HG03097 (cell line): ENCODE results near the gene PRAC2.

Source experiments
- ATAC-seq: cut with Tn5 transposase; IDR thresholded peaks from one replicate; pipeline ENCODE4 v1.9.1; 2021; ENCODE audit not compliant: unreplicated experiment, low FRiP score

PRAC2 gene

DNA sequence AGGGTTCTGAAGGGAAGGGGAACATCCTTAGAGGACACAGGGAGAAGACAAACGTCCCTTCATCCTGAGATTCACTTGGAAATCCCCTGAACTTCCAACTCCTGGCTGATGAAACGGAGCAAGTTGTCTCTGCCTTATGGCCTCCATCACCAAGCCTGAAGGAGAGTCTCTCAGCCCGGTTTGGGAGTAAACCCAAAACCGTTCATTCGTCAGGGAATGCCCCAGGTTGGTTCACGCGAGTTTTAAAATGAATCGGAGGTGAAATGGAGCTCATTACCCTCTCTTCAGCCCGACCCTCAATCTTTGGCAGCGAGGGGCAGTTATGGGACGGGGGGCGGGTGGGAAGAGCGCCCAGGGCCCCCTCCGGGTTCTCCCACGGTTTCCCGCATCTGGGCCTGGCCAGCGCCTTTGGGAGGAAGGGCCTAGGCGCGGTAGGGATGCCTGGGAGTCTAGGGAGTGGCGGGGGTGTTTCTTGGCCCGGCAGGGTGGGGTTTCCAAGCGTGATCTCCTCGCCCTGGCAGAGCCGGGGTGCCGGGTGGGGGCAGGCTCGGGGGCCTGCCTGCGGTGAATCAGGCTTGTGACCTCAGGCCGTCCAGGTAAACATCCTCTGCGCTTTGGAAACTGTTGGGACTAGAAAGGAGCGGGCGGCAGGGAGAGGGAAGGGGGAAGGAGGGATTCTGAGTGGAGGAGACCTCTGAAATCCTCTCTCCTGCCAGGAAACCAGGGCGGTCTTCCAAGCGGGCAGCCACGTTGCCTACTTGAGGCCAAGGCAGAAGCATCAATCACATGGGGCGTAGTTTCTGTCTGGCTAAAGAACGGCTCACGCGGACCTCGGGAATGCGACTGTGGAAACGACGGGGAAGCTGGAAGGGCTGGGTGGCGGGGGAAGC is 29.7 kb downstream of the PRAC2 start:
- ATAC-seq = no peak

DNA sequence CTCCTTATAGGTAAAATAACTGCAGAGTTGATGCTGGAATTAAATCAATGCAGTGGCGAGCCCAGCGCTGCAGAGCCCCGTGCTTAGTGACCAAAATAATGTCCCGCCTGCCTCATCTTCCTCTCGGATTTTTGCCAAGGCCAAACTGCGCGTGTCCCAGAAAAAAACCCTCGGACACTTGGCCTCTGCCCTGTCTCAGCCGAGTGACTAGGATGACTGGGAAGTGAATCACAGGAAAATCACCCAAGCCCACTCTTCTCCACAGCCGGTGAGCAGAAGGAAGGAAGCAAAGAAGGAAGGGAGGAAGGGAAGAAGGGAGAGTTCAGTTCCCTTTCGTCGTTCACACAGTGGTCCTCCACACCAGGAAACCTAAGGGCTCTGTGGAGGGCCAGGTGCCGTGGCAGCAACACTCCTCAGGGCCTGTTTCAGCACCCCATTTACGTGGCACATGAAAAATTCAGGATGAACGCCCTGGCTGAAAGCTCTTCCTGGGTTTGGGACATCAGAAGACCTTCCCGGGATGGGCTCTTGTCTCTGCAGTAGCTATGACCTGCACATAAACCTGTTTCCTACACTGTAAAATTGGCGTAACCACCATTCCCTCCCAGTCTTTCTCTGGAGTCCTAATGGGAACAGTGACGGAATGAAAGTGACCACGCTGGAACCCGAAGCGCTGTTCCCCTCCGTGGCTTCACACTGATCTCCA is 31.0 kb downstream of the PRAC2 start:
- no peak for ATAC-seq

GRCh38 chr17:48754500-48755261 is 31.7 kb downstream of the PRAC2 start:
- no peak for ATAC-seq

- no peak for ATAC-seq
These were observed 32.4 kb downstream of the PRAC2 start for GRCh38 chr17:48755356-48755755.

- ATAC-seq = no peak
These were observed 33.9 kb downstream of the PRAC2 start for GRCh38 chr17:48756830-48757251.

DNA sequence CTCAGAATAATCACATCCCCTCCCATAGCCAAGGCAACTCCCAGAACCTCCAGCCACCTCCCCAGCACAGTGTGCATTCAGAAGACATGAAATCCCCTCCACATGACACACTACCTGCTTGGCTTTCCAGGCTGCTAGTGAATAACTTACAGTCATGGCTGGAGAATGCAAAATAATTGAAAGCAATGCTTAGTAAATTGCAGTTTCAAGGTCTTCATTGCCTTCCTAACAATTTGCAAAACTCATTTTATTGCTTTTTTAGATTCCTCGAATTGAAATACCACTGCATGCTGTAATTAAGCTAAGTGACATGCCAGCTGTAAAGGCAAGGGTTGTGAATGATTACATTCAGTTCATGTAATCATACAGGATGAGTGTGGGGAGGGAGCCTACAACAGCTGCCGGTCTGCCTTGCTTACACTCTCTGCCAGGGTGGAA is 34.6 kb downstream of the PRAC2 start:
- no peak for ATAC-seq

DNA sequence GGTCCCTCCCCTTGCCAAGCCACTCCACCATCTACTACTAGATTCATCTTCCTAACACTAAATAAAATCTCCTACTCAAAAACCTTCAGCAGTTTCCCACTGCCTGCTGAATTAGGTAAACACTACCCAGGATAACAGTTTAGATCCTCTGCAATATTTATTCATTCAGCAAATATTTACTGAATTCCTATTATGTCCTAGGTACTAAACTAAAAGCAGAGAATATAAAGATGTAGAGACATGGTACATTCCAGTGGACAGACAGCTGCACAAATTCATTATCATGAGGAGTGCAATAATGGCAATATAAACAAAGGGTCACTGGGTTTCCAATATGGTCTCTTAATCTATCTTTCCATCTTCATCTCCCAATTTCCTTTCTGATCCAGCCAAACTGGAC is 36.3 kb downstream of the PRAC2 start:
- ATAC-seq = no peak

- no peak for ATAC-seq
These were observed 37.4 kb downstream of the PRAC2 start for GRCh38 chr17:48760411-48760810.

GRCh38 chr17:48761114-48761513 is 38.1 kb downstream of the PRAC2 start:
- no peak for ATAC-seq

- ATAC-seq = no peak
These were observed 44.3 kb downstream of the PRAC2 start for GRCh38 chr17:48767263-48767774.

DNA sequence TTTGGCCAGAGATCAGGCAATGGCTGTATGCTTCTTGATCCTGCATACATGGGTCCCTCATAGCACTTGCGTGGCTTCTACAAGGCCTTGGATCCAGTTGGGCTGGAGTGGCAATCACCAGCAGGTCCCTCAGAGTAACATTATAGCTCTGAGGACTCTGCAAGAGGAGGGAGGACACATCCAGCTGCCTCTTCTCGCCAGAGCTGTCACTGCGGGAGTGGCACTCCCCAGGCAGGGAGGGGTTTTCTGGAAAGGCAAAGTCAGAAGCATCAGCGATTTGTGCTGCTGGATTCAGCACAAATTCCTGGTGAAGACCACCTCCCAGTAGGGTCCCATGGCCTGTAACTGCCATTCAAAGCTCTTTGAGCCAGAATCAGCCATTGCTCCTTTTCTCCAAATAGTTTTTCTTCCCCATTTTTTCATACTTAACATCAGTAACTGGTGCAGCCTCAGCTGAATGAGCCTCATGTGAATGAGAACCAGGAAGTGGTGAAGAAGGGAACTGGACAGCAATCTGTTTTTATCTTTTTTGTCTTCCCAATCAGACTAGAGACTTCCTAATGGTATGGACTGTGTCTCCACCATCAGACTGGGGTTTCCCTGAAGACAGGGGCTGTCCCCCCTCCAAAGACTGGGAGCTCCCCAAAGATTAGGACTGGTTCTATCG is 46.2 kb downstream of the PRAC2 start:
- no peak for ATAC-seq

GRCh38 chr17:48770954-48771353 is 48.0 kb downstream of the PRAC2 start:
- no peak for ATAC-seq

GRCh38 chr17:48773245-48773644 is 50.3 kb downstream of the PRAC2 start:
- ATAC-seq = no peak
